Retinal pigment epithelial cell (primary cell): Measurements from ENCODE around the gene BICDL1.

ENCODE experiments used
- DNase-seq: peaks from one replicate; pipeline ENCODE4 v3.0.0-alpha.2; 2010; ENCODE audit warnings: low read depth
- H3K4me3 ChIP-seq: 2 replicates; pipeline ENCODE4 v1.5.1; 2011; ENCODE audit warnings: mild to moderate bottlenecking, low read length, control low read depth, moderate library complexity
- CTCF ChIP-seq: conservative IDR thresholded peaks from 2 replicates; pipeline ENCODE4 v1.5.1; 2011; ENCODE audit warnings: low read depth, low read length, control low read depth, inconsistent platforms

The BICDL1 gene

GRCh38 chr12:120132863-120133385, 143.9 kb downstream of the BICDL1 start:
- H3K4me3 ChIP-seq = no peak overlapping the region
- no peak for DNase-seq
- TF ChIP-seq CTCF = no peak

GRCh38 chr12:120134307-120134980, 145.4 kb downstream of the BICDL1 start:
- no peak for DNase-seq
- TF ChIP-seq CTCF = no peak
- no peak overlapping the region for H3K4me3 ChIP-seq

GRCh38 chr12:120136093-120136770, 147.2 kb downstream of the BICDL1 start:
- DNase-seq = no peak
- TF ChIP-seq CTCF = no peak
- H3K4me3 ChIP-seq = no peak overlapping the region

GRCh38 chr12:120137833-120138232, 148.8 kb downstream of the BICDL1 start:
- no peak for TF ChIP-seq CTCF
- DNase-seq = no peak
- H3K4me3 ChIP-seq = no peak overlapping the region

- no peak for TF ChIP-seq CTCF
- H3K4me3 ChIP-seq = no peak overlapping the region
- no peak for DNase-seq
Observed at GRCh38 chr12:120138366-120138765, 149.3 kb downstream of the BICDL1 start.

- TF ChIP-seq CTCF = no peak
- DNase-seq = no peak
- H3K4me3 ChIP-seq = no peak overlapping the region
Observed at GRCh38 chr12:120139958-120140357, 150.9 kb downstream of the BICDL1 start.

GRCh38 chr12:120140603-120141002, 151.6 kb downstream of the BICDL1 start:
- TF ChIP-seq CTCF = no peak
- H3K4me3 ChIP-seq = no peak overlapping the region
- no peak for DNase-seq
